ENCODE data around the gene ACTL9.

ACTL9 gene

DNA sequence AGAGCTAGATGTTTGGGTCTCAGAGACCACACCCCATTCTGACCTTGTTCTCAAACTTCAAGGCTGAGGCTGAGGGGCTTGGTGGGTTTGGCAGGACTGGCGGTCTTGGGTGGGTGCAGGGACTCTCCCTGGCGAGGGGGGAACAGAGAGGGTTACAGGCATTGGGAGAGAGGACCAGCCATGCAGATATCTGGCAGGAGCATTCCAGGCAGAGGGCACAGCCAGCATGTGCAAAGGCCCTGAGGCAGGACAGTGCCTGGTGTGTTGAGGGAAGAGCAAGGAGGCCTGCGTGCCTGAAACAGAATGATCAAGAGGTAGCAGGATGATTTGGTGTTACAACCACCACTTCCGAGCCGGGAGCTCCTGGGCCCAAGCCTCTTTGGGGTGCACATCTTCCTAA is 40.7 kb downstream of the ACTL9 start:
- H3K27me3 ChIP-seq (ENCODE audit: control insufficient read depth, insufficient read depth, low read length) = peaks cover 2% of the 10 kb centered on the region
- H3K4me3 ChIP-seq (ENCODE audit: low read length) = no peak overlapping the region
- H3K36me3 ChIP-seq (ENCODE audit: control insufficient read depth, insufficient read depth, low read length) = no peaks in the 10 kb centered on the region
- no peak overlapping the region for H3K9ac ChIP-seq (ENCODE audit: low read length)
- H3K4me1 ChIP-seq (ENCODE audit: control insufficient read depth, insufficient read depth, low read length) = no peaks in the 10 kb centered on the region
- H3K27ac ChIP-seq (ENCODE audit: low read depth, low read length) = no peak overlapping the region

GRCh38 chr19:8655340-8655709 is 43.3 kb downstream of the ACTL9 start:
- no peak overlapping the region for H3K4me3 ChIP-seq (ENCODE audit: low read length)
- no peaks in the 10 kb centered on the region for H3K4me1 ChIP-seq (ENCODE audit: control insufficient read depth, insufficient read depth, low read length)
- H3K36me3 ChIP-seq (ENCODE audit: control insufficient read depth, insufficient read depth, low read length) = no peaks in the 10 kb centered on the region
- no peak overlapping the region for H3K9ac ChIP-seq (ENCODE audit: low read length)
- H3K27ac ChIP-seq (ENCODE audit: low read depth, low read length) = no peak overlapping the region
- H3K27me3 ChIP-seq (ENCODE audit: control insufficient read depth, insufficient read depth, low read length) = peaks cover 2% of the 10 kb centered on the region

DNA sequence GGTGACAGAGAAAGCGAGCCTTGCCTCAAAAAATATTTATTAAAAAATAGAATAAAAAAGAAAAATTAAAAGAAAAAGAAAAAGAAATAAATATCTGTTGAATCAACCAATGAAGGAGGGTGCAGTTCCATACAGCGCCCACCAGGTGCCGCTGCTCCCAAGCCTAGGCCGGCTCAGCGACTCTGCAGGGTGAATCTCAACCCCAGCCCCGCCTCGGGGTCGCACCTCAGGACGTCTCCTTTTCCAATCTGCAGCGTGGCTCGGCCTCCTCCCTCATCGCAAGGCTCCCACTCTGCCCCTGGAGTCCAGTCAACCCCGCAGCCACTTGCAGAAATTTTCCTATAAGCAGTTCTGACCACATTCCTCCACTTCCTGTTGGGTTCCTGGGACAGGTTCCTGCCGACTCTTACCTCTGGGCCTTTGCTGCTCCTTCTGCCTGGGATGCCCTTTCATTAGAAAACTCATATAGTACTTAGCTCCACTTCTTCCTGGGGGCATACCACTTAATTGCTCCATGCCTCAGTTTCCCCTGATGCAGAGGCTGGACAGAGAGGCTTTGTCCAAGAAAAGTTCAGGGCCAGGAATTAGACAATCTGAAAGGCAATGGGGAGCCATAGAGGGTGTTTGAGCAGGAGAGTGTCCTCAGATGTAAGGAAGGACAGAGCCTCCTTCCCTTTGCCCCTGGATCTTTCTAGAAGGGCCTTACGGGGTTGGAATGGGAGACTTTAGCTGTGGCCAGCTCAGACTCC is 43.8 kb downstream of the ACTL9 start:
- Histone ChIP-seq H3K27me3 (ENCODE audit: control insufficient read depth, insufficient read depth, low read length) (peaks cover 2% of the 10 kb centered on the region), H3K9ac (ENCODE audit: low read length) (no peak overlapping the region)

GRCh38 chr19:8648240-8648639 is 50.4 kb downstream of the ACTL9 start:
- Histone ChIP-seq H3K4me3 (ENCODE audit: low read length) (no peak overlapping the region), H3K27ac (ENCODE audit: low read depth, low read length) (no peak overlapping the region)

More for the DNA sequence above, 43.8 kb downstream of the ACTL9 start:
- no peak overlapping the region for H3K4me3 ChIP-seq (ENCODE audit: low read length)
- H3K36me3 ChIP-seq (ENCODE audit: control insufficient read depth, insufficient read depth, low read length) = no peaks in the 10 kb centered on the region
- H3K4me1 ChIP-seq (ENCODE audit: control insufficient read depth, insufficient read depth, low read length) = no peaks in the 10 kb centered on the region
- H3K27ac ChIP-seq (ENCODE audit: low read depth, low read length) = no peak overlapping the region

More at GRCh38 chr19:8648240-8648639, 50.4 kb downstream of the ACTL9 start:
- no peak overlapping the region for H3K9ac ChIP-seq (ENCODE audit: low read length)
- H3K36me3 ChIP-seq (ENCODE audit: control insufficient read depth, insufficient read depth, low read length) = no peaks in the 10 kb centered on the region
- no peaks in the 10 kb centered on the region for H3K27me3 ChIP-seq (ENCODE audit: control insufficient read depth, insufficient read depth, low read length)
- H3K4me1 ChIP-seq (ENCODE audit: control insufficient read depth, insufficient read depth, low read length) = no peaks in the 10 kb centered on the region
